ENCODE data around the gene GPC6.

GPC6 gene

DNA sequence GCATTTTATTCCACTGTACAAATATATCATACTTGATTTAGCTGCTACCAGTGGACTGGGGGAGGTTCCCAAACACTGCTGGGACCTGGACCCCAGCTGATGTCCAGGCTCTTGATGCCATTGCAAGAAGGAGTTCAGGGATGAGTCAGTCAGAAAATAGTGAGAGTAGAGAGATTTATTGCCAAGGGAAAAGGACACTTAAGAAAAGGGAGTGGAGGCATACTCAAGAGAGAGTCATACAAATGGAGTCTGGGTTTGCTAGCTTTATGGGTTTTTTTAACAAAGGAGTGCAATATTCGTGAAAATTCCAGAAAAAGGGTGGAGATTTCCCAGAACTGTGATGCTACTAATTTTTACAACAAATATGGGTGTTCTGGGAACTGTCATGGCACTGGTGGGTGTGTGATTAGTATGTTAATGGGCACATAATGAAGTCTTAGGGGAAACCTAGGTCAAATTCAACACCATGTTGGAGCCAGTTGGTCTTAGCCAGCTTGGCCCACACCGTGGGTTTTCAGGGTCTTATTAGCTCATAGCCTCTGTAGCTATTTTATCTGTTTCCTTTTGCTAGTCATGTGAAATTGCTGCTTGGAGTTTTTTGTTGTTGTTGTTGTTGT is 36.2 kb downstream of the GPC6 start:
- DNase-seq, result no peak
- Histone ChIP-seq H3K27me3 (ENCODE audit: insufficient read depth, low read depth, severe bottlenecking) (no peaks in the 10 kb centered on the region), H3K36me3 (peaks cover 14% of the 10 kb centered on the region), H3K4me3 (ENCODE audit: low read depth, low read length) (no peak overlapping the region), H3K9me3 (ENCODE audit: severe bottlenecking) (no peaks in the 10 kb centered on the region), H3K27ac (no peak overlapping the region)
- TF ChIP-seq, protein P1, sequence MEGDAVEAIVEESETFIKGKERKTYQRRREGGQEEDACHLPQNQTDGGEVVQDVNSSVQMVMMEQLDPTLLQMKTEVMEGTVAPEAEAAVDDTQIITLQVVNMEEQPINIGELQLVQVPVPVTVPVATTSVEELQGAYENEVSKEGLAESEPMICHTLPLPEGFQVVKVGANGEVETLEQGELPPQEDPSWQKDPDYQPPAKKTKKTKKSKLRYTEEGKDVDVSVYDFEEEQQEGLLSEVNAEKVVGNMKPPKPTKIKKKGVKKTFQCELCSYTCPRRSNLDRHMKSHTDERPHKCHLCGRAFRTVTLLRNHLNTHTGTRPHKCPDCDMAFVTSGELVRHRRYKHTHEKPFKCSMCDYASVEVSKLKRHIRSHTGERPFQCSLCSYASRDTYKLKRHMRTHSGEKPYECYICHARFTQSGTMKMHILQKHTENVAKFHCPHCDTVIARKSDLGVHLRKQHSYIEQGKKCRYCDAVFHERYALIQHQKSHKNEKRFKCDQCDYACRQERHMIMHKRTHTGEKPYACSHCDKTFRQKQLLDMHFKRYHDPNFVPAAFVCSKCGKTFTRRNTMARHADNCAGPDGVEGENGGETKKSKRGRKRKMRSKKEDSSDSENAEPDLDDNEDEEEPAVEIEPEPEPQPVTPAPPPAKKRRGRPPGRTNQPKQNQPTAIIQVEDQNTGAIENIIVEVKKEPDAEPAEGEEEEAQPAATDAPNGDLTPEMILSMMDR (IDR thresholded peaks at IDR 0.05; ENCODE audit: low read depth, low read length), result no peak

DNA sequence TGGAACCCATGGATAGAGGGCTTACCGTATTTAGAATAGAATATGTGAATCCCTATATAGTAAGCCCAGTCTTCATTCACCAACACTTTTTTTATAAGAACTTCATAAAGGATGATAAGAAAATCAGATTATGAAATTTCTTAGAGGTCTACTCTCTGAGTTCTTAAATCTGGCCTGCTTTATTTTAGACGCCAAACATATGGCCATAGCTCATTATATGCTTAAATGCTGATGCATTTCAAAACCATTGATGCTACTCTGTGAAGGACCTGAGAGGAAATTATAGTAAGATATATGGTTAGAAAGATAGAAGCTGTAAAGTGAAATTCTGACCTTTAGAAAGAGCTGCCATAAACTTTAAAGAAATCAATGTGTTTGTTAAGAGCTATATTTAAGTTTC is 38.3 kb downstream of the GPC6 start:
- Histone ChIP-seq H3K27ac (no peak overlapping the region), H3K4me3 (ENCODE audit: low read depth, low read length) (no peak overlapping the region), H3K27me3 (ENCODE audit: insufficient read depth, low read depth, severe bottlenecking) (no peaks in the 10 kb centered on the region), H3K36me3 (peaks cover 16% of the 10 kb centered on the region; the same call in 1 of the 2 replicates), H3K9me3 (ENCODE audit: severe bottlenecking) (no peaks in the 10 kb centered on the region)
- TF ChIP-seq, protein P1 (IDR thresholded peaks at IDR 0.05; ENCODE audit: low read depth, low read length), result no peak
- DNase-seq, result no peak

DNA sequence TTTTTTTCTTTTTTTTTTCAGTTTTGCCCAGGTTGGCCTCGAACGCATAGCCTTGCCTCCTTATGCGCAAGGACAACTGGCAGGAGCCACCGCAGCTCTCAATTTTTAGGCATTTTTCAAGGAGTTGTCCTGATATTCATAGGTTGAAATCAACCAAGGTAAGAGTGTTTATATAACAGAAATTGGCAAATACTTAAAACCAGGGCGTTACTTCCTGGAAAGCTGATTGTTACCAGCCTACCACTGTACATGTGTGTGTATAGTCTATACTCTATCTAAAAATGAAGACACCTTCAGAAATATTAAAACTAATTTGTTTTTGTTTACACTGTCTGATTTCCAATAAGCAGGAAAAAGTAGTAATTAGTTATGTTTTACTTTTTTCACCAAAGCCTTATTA is 39.2 kb downstream of the GPC6 start:
- H3K36me3 ChIP-seq, result peaks cover 16% of the 10 kb centered on the region; the same call in 1 of the 2 replicates
- DNase-seq, result no peak
- TF ChIP-seq, protein P1 (IDR thresholded peaks at IDR 0.05; ENCODE audit: low read depth, low read length), result no peak
- H3K27ac ChIP-seq, result no peak overlapping the region
- H3K4me3 ChIP-seq (ENCODE audit: low read depth, low read length), result no peak overlapping the region
- no peaks in the 10 kb centered on the region for H3K27me3 ChIP-seq (ENCODE audit: insufficient read depth, low read depth, severe bottlenecking)
- no peaks in the 10 kb centered on the region for H3K9me3 ChIP-seq (ENCODE audit: severe bottlenecking)

DNA sequence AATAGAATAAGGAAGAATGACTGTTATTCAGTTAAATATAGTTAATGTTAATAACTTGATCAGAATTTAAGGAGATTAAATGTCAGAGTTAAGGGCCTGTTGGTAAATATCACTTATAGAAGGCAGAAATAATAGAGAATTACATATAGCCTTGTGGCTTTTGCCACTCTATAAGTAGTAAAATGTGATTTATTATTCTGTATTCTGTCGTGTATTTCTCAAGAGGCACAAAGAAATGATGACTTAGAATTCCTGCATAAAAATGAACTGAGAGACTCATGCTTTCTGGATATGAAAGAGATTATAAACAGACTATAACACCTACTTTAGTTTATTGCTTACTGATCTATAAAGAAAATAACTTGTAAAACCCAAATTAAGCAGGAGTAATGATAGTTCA is 40.1 kb downstream of the GPC6 start:
- no peak overlapping the region for H3K27ac ChIP-seq
- no peaks in the 10 kb centered on the region for H3K9me3 ChIP-seq (ENCODE audit: severe bottlenecking)
- no peak overlapping the region for H3K4me3 ChIP-seq (ENCODE audit: low read depth, low read length)
- peaks cover 16% of the 10 kb centered on the region; the same call in 1 of the 2 replicates for H3K36me3 ChIP-seq
- H3K27me3 ChIP-seq (ENCODE audit: insufficient read depth, low read depth, severe bottlenecking), result no peaks in the 10 kb centered on the region
- DNase-seq, result no peak
- TF ChIP-seq, protein P1 (IDR thresholded peaks at IDR 0.05; ENCODE audit: low read depth, low read length), result no peak

DNA sequence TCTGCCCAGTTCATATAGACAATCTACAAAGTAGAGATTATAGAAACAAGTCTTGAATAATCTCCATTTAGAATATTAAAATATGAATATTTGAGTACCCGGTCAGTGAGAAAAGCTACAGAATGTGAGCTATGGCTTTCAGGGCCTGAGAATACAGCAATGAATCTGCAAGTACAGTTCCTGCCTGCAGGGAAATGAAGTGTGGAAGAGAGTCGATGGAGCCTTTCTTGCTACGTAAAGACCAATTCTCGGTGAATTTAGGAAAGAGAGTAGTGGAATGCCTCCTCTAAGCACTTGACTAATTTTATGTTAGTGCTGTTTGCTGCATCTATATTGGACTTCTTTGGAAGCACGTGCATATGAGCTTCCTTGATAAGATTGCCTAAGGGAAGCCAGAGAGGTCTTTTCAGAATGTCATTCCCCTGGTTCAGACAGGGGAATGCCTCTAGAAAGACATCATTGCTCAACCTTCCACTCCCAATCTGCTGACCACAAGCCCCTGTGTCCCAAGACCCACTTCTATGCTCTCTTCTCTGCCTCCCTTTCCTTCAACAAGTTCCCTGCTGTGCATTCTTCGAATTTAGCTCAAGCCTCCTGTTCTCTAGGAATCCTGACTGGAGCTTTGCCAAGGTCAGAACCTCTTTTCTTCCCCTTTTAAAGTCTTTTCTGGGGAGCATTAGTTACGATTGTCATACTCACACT is 41.9 kb downstream of the GPC6 start:
- no peaks in the 10 kb centered on the region for H3K9me3 ChIP-seq (ENCODE audit: severe bottlenecking)
- no peak for DNase-seq
- H3K36me3 ChIP-seq, result peaks cover 16% of the 10 kb centered on the region; the same call in 1 of the 2 replicates
- H3K27ac ChIP-seq, result peak overlapping the region; percentile 12
- no peak overlapping the region for H3K4me3 ChIP-seq (ENCODE audit: low read depth, low read length)
- no peaks in the 10 kb centered on the region for H3K27me3 ChIP-seq (ENCODE audit: insufficient read depth, low read depth, severe bottlenecking)
- TF ChIP-seq, protein P1 (IDR thresholded peaks at IDR 0.05; ENCODE audit: low read depth, low read length), result no peak
